Transverse colon (tissue), 4 donors: ENCODE results near the gene OR9G4.

Source experiments
- EP300 ChIP-seq: sonication (generic); formaldehyde crosslinking; IDR thresholded peaks from one replicate; pipeline ENCODE4 v1.6.1; 2017; ENCODE audit warnings: antibody characterized with exemption, low read depth
- POLR2A ChIP-seq: fragments of 450-650 bp; IDR thresholded peaks from one replicate; pipeline ENCODE4 v1.6.1; 2016; ENCODE audit warnings: antibody characterized with exemption, mild to moderate bottlenecking, moderate library complexity
- POLR2AphosphoS5 ChIP-seq, 3 donors: sonication (generic); formaldehyde crosslinking; IDR thresholded peaks; one replicate each; pipeline ENCODE4 v1.6.1; 2016; ENCODE audit warnings: antibody characterized with exemption in 3 of 3
- TF ChIP-seq, protein P1 (sequence below), 5 experiments: fragments of 200-600 bp in 3 of 5; fragments of 450-650 bp in 2 of 5; sonication (generic) in 3 of 5; IDR thresholded peaks; 1 replicate in 2 of 5; 2 replicates in 3 of 5; pipeline ENCODE4 v1.5.1; 2016 to 2017; ENCODE audit warnings: antibody characterized with exemption in 5 of 5, inconsistent platforms in 3 of 5, mild to moderate bottlenecking in 2 of 5, moderate library complexity in 1 of 5

GRCh38 chr11:56700242-56700913, 48.1 kb downstream of the OR9G4 start:
- TF ChIP-seq, protein P1, sequence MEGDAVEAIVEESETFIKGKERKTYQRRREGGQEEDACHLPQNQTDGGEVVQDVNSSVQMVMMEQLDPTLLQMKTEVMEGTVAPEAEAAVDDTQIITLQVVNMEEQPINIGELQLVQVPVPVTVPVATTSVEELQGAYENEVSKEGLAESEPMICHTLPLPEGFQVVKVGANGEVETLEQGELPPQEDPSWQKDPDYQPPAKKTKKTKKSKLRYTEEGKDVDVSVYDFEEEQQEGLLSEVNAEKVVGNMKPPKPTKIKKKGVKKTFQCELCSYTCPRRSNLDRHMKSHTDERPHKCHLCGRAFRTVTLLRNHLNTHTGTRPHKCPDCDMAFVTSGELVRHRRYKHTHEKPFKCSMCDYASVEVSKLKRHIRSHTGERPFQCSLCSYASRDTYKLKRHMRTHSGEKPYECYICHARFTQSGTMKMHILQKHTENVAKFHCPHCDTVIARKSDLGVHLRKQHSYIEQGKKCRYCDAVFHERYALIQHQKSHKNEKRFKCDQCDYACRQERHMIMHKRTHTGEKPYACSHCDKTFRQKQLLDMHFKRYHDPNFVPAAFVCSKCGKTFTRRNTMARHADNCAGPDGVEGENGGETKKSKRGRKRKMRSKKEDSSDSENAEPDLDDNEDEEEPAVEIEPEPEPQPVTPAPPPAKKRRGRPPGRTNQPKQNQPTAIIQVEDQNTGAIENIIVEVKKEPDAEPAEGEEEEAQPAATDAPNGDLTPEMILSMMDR (IDR thresholded peaks at IDR 0.05), result no peak
- no peak for TF ChIP-seq EP300
- TF ChIP-seq POLR2A, result no peak
- TF ChIP-seq POLR2AphosphoS5 (IDR thresholded peaks at IDR 0.05), result no peak
